Measurements from ENCODE around the gene CUZD1.
"Not testable (repeated sequence)": the region's sequence is repeated elsewhere in the genome, so short reads cannot be mapped to it uniquely, and the experiment has no call there.

Gene CUZD1, protein sequence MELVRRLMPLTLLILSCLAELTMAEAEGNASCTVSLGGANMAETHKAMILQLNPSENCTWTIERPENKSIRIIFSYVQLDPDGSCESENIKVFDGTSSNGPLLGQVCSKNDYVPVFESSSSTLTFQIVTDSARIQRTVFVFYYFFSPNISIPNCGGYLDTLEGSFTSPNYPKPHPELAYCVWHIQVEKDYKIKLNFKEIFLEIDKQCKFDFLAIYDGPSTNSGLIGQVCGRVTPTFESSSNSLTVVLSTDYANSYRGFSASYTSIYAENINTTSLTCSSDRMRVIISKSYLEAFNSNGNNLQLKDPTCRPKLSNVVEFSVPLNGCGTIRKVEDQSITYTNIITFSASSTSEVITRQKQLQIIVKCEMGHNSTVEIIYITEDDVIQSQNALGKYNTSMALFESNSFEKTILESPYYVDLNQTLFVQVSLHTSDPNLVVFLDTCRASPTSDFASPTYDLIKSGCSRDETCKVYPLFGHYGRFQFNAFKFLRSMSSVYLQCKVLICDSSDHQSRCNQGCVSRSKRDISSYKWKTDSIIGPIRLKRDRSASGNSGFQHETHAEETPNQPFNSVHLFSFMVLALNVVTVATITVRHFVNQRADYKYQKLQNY

DNA sequence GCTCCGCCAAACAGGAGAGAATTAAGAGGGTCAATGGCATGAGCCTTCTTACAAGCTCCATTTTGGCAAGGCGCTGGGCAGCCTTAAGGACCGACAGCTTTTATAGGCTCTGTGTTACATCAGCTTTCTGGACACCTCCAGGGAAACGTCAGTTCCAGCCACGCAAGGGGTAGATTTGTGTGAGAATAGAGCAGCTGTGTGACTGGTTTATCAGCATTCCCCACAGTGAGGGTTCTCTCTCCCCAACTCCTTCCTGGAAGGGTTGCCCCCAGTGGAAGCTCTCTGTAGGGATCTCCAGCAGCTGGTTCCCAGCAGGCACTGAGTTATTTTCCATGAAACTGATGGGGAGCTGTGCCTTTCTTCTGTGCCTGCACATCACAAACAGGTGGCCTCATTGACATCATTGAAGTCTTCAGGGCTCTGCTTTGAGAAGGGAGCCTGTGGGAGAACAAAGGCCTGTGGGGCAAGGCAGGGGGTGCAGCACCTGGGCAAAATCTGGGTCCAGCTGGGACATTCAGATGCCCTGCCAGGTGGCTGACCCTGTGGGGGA, at the start of gene CUZD1:
Gene CUZD1, minus strand, starts transcription at position 75 of the 550 bp plus-strand sequence. Its CDS starts 14 bp downstream, at position 61.
- DNase-seq, result peak; percentile 45

DNA sequence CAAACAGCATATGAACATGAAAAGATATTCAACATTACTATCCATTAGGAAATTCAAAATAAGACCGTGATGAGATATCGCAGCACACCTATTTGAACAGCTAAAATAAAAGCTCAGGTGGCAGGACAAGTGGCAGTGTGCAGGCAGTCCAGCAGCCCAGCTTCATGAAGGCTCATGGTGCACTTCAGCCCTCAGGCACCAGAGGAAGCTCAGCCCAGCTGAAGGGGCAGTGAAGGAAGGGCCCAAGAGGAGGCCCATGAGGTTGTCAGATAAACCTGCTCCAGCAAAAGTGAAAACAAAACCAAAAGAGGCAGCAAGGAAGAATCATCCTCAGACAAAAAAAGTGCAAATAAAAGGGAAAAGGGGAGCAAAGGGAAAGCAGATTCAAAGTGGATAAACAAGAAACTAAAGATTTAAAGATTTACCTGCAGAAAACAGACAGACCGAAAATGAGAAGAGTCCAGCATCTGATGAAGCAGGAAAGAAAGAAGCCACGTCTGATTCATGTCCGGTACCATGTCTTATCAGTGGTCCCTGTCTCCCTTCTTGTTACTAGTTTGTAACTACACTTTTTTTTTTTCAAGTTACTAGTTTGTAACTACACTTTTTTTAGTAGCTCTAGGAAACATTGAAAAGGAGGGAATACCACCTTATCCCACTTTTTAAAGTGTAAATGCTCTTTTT, 48.7 kb upstream of the CUZD1 start:
- DNase-seq, result peak; percentile 21

GRCh38 chr10:122884166-122884565, 38.5 kb upstream of the CUZD1 start:
- DNase-seq, result no peak

GRCh38 chr10:122882766-122883165, 37.1 kb upstream of the CUZD1 start:
- no peak for DNase-seq

- DNase-seq, result peak; percentile 99
These were observed 33.9 kb upstream of the CUZD1 start, which contains the start of gene FAM24B for GRCh38 chr10:122879339-122880273. Gene FAM24B (minus strand): TSS chr10:122879581. CDS start chr10:122850515, 29,066 bp downstream.

DNA sequence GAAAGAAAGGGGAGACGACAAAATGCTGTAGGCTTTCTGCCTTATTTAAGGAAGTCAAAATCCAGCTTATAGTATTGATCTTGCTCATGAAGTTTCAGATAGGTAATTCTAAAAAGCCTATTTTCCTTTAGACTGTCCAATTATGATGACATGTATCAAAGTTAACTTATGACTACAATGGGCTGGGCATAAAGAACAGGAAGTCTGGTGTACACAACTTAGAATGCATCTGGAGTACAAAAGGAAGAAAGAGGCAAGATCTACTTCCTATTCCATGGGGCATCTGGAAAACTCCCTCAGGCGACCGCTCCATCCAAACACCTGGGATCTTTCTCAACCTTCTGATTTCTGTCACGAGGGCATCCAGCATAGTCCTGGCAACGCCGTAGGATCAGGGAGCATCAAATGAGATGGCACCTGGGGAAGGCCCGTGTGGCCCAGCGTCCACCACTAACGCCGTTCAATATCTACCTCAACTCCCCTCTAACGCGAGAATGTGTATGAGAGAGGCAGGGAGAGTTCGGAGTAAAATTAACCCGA, 33.2 kb upstream of the CUZD1 start:
- peak; percentile 81 for DNase-seq

DNA sequence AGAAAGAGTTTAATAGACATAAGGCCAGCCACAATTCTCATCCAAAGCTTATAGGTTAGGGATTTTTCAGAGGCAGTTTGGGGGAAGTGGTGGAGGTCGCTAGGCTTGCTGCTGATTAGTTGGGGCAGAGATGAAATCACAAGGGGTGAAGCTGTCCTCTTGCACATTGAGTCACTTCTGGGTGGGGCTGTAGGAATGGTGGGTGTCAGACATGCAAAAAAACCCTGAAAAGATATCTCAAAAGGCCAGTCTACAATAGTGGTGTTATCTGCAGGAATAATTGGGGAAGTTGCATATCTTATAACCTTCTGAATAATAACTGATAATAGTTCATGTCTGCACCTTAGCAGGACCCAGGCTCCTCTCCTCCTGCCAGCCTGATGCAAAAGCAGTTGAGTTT, 31.6 kb upstream of the CUZD1 start:
- DNase-seq, result no peak

DNA sequence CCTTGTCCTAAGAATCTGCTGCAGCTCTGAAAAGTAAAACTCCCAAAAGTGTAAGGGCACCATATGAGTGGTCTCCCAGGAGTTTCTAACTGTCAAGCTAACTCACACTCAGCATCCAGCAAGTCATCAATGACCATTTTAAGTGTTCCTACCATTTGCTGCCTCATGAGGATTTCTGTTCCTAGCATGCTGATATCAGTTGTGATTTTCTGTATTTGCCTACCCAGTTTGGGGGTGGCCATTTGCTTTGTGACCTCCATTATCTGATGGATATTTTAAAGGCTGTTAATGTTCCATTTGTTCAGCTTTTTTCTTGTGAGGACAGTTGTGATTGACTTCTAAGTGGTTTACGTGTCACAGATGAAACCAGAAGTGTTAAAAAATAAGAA, 30.8 kb upstream of the CUZD1 start:
- DNase-seq, result no peak

- no peak for DNase-seq
These were observed 30.3 kb upstream of the CUZD1 start for GRCh38 chr10:122875843-122876466.

DNA sequence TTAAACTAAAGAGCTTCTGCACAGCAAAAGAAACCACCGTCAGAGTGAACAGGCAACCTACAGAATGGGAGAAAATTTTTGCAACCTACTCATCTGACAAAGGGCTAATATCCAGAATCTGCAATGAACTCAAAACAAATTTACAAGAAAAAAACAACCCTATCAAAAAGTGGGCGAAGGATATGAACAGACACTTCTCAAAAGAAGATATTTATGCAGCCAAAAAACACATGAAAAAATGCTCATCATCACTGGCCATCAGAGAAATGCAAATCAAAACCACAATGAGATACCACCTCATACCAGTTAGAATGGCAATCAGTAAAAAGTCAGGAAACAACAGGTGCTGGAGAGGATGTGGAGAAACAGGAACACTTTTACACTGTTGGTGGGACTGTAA, 26.3 kb upstream of the CUZD1 start:
- DNase-seq, result not testable (repeated sequence)

DNA sequence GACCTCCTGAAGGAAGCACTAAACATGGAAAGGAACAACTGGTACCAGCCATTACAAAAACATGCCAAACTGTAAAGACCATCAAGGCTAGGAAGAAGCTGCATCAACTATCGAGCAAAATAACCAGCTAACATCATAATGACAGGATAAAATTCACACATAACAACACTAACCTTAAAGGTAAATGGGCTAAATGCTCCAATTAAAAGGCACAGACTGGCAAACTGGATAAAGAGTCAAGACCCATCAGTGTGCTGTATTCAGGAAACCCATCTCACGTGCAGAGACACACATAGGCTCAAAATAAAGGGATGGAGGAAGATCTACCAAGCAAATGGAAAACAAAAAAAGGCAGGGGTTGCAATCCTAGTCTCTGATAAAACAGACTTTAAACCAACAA, 23.1 kb upstream of the CUZD1 start:
- not testable (repeated sequence) for DNase-seq

DNA sequence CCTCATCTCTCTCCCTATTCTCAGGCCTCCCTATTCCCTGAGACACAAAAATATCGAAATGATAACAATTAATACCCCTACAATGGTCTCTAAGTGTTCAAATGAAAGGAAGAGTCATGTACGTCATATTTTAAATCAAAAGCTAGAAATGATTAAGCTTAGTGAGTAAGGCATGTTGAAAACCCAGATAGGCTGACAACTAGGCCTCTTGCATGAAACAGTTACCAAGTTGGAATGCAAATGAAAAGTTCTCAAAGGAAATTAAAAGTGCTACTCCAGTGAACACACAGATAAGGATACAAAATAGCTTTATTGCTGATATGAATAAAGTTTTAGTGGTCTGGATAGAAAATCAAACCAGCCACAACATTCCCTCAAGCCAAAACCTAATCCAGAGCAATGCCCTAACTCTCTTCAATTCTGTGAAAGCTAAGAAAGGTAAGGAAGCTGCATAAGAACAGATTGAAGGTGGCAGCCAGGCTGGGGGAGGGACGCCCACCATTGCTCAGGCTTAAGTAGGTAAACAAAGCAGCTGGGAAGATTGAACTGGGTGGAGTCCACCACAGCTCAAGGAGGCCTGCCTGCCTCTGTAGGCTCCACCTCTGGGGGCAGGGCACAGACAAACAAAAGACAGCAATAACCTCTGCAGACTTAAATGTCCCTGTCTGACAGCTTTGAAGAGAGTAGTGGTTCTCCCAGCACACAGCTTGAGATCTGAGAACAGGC, 21.3 kb upstream of the CUZD1 start:
- DNase-seq, result not testable (repeated sequence)

GRCh38 chr10:122864901-122865300, 19.2 kb upstream of the CUZD1 start:
- peak; percentile 63 for DNase-seq

DNA sequence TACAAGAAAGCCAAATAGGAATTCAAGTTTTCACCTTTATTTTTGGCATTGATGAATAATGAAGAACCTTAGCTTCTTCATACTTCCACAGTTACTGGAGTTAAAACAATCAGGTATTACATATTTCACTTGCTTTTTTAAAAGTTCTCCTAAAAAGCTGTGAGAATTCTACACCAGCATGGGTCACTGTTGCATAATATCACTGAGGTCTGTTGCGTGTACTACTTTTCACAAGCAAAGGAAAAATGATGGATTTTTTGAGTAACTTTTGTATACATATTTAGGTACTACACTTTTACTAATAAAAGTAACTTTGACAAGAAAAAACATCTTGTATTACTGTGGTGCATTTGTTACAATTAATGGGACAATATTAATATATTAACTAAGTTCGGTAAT, 18.5 kb upstream of the CUZD1 start:
- no peak for DNase-seq

- DNase-seq, result no peak
These were observed 17.8 kb upstream of the CUZD1 start for GRCh38 chr10:122863216-122864193.

DNA sequence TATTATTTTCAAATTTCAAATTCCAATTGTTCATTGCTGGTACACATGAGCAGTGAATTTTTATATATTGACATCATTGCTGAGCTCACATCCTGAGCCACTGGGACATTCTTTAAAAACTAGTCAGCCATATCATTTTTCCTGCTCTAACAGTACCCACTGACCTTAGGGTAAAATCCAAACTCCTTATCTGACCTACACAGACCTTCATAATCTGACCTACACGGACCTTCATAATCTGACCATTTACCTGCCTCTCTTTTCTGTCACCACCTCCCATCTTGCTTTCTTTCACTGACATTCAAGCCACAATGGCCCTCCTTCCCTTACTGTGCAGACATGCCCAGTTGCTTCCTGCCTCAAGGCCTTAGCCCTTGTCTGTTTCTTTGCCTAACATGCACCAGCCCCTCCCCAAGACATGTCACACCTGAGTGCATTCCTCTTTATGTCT, 16.1 kb upstream of the CUZD1 start:
- DNase-seq, result peak; percentile 33

DNA sequence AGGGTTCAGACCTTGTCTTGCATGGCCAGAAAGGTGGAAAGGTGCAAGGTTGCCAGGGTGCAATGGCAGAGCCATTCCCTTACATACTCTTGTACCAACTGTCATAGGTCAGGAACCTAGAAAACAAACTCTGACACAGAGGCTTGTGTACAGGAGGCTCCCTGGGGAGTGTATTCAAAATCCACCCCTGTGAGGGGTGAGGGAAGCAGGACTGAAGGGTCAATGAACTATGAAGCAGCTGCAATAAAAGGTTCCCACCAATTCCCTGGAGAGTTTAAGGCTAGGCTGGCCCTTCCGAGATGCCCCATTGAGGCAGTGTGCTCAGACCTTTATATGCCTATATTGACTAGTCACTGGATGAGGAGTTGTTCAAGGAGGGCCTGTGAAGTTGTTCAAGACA, 13.9 kb upstream of the CUZD1 start:
- DNase-seq, result no peak

DNA sequence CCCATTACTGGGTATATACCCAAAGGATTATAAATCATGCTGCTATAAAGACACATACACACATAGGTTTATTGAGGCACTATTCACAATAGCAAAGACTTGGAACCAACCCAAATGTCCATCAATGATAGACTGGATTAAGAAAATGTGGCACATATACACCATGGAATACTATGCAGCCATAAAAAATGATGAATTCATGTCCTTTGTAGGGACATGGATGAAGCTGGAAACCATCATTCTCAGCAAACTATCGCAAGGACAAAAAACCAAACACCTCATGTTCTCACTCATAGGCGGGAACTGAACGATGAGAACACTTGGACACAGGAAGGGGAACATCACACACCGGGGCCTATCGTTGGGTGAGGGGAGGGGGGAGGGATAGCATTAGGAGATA, 12.4 kb upstream of the CUZD1 start:
- DNase-seq, result not testable (repeated sequence)

DNA sequence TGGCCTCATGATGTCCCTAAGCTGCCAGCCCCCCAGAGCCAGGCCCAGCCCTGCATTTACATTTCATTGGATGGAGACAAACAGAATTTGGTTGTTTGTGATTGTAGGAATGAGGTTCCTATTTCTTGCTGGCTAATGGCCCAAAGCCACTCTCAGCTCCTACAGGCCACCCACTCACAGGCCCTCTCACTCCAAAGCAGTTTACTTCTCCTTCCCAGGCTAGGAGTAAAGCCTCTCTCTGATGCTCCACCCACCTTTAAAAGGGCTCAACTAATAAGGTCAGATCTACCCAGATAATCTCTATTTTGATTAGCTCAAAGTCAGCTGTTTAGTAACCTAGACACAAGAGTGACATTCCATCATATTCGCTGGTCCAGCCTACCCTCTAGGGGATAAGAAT, 11.2 kb upstream of the CUZD1 start:
- DNase-seq, result no peak

All from DMS53 (cell line).